ENCODE data around the gene PSMD14.

Gene PSMD14

GRCh38 chr2:161386228-161386824 is 78.1 kb downstream of the PSMD14 start:
- DNase-seq = no peak

DNA sequence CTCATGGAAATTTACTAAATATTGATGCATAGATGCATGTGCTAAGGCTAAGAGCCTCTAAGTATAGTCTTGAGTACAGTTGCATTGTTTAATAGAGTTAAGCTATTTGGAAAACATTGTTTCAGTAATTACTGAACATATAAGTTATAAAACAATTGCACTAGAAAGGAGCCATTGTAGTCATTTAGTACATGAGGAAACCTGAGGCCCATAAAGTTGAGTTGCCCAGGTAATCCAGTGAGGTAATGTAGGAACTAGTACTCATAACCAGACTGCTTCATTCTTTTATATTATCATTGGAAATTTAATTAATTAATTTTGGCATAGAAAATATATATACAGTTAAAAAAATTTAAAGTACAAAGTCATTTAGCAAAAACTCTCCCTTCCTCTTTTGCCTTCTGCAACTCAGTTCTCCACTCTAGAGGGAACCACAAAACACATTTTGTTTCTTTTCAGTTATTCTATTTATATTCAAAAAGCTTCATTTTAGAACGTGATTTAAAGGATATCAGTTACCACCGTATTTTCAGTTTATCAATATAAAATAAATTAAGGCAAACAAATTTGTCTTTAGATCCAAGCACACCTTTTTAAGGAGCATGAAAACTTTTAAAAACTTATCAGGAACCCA is 80.0 kb downstream of the PSMD14 start:
- no peak for DNase-seq

DNA sequence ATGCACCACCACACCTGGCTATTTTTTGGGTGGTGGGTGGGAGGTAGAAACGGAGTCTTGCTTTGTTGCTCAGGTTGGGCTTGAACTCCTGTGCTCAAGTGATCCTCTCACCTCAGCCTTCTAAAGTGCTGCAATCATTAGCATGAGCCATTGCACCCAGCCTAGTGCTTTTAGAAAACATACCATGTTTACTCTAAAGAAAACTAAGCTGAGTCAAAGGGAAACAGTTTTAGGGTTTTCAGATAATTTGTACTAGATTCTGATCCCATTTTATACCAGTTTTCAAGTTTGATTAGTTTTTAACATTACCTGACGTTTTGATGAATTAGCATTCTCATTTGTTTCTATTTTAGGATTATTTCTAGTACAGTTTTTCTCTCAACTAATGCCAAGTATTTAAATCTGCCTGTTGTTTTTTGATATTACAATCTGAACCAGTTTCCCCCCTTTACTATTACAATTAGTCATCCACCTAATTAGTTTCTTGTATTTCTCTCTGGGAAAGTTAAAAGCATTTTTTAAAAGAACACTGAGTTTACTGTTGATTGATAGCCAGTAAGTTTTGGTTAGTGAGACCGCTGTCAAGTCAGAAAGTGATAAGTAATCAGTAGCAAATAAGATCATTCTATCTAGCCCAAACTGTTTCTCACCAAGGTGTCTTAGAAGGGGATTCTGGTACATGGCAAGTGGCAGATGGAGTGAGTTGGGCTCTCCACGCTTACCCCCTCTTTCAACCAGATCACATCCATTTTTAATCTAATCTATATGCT is 83.7 kb downstream of the PSMD14 start:
- DNase-seq = no peak

DNA sequence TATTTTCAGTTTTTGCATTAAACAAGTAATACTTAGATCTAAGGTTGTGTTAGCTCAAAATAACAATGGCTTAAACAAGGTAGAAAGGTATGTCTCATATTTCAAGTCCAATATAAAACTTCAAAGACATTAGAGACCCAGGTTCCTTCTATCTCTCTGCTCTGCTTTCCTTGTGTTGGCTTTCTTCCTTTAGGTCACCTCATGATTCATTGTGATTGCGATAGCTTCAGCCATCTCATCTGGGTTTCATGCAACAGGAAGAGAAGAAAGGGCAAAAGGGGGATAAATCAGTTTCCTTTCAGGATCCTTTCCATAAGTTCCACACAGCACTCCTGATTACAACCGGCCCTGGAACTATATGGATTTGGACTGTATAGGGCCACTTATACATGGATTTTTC is 91.9 kb downstream of the PSMD14 start:
- DNase-seq = no peak

DNA sequence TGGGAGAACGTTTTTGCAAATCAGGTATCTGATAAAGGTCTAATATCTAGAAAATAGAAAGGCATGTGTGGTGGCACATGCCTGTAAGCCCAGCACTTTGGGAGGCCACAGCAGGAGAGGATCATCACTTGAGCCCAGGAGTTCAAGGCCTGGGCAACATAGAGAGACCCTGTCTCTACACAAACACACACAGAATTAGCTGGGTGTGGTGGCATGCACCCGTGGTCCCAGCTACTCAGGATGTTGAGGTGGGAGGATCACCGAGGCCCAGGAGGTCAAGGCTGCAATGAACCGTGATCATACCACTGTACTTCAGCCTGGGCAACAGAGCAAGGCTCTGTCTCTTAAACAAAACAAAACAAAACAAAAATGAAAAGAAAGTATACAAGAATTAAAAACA is 94.1 kb downstream of the PSMD14 start:
- DNase-seq = no peak

DNA sequence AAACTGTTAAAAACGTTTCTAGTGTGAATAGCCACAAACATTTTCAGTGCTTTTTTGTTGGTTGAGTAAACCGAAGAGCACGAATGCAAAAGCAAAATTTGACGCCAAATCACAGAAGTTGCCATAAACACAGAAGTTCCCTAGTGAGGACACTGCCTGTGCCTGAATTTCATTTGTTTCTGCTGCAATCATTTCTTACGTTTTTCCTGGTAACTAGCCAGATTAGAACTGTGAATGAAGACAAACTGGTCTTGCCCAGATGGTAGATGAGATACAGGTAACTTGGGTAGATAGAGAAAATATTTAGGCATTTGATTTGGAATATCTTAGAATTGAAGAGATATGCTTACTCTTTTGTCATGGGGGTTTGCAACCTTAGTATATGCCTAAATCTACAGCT is 98.1 kb downstream of the PSMD14 start:
- DNase-seq = no peak

GRCh38 chr2:161407597-161407996 is 99.4 kb downstream of the PSMD14 start:
- DNase-seq = no peak

- DNase-seq = no peak
These were observed 101.2 kb downstream of the PSMD14 start for GRCh38 chr2:161409308-161409907.

DNA sequence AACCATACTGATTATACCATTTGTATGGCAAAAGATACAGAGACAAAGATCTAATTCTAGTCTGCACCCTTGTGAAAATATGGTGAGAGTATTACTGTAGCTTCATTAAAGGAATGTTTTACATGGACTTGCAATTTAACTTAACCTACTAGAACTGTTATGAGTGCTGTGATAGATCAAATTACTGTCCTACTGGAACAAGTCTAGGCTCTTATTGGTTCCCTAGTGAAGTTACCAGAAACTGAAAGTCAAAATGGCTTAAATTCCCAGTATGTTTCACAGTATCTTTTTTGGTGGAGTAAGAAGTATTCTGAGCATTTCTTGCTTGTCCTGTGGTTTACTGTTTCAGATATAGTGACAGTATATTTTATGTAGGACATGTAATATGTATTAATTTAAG is 104.1 kb downstream of the PSMD14 start:
- no peak for DNase-seq

DNA sequence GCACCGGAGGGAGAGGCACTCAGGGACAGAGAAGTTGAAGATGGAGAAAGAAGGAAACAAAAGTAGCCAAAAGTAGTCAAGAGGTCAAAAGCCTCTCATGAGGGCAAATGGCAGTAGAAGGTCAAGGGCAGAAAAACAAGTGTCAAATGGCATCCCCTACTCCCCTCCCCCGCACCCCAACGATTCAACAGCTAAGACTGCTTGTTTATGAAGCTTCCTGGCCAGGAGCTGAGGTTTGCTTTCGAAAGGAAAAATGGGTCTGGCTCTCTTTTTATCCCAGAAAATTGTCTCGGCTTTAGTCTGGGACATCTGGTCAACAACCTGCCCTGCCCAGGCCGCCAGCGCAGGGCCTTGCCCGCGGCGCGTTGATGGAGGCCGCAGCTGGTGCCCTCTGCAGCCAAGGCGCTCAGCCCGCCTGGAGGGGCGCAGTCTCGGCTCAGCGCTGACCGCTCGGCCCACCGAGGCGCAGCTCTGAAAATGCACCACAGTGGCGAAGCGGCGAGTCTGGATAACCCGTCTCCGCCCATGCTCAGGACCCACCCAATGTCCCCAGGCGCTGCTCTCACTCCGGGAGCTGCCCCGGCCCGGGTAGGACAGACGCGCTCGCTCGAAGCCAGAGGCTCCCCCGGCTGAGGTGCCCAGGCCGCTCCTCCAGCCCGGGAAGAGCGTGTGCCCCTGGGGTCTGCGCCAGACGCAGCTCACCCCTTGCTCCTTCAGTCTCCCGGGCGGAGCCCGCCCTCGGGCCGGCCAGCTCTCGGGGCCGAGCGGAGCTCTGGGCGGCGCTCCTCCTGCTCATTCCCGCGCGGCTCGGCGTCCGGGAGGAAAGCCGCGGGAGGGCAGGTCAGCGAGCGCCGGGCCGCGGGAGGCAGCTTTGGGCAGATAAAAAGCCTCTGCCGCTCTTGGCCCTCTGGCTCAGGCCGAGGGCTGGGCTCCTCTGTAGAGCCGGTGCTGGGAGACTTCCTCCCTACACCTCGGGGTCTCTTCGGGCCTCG is 106.1 kb downstream of the PSMD14 start:
- DNase-seq = no peak

DNA sequence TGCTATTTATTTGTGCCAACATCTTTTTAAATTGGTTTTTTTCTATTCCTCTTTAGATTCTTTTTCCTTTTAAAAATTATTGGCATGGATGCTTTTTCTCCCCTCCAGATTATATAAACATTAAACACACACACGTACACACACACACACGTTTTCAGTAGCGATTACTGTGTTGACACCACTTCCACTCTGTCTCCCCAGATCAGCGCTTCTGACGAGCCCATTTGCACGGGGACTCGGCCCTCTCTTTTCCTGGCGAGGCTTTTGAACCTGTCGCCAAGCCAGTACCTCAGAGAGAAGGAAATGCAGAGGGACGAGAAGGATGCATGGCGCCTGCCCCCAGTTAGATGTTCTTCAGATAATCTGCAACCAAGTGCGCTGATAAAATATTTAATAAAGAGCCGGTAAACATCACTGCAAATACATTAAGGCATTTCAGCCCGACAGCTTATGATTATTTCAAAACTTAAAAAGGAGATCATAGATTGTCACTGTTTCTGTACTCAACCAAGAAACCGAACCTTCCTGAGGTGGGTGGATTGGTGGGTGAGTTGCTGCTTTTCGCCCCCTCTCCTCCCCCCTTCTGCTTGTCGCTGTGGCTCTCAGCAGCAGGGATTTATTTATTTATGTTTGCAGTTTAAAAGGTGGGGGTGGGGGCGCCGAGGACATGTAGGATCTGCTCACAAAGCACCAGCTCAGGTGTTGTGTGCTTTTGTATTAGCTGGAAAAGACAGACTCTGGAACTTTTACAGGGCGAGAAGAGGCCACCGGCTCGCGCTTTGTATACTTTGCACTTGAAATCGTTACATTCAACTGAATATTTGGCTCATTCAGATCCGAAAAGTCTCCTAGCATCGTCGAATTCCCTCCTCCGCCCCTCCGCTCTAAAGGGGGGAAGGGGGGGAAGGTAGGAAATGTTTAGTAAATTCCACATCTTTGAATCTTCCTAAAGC is 107.1 kb downstream of the PSMD14 start:
- DNase-seq = no peak

GRCh38 chr2:161415987-161416707 is 107.9 kb downstream of the PSMD14 start, which contains the start of gene TBR1:
Gene TBR1, plus strand, starts transcription at chr2:161416297. Its CDS starts 114 bp downstream, at chr2:161416411.
- no peak for DNase-seq

GRCh38 chr2:161416708-161417437 is 108.6 kb downstream of the PSMD14 start:
- DNase-seq = no peak

- DNase-seq = no peak
These were observed 109.4 kb downstream of the PSMD14 start for GRCh38 chr2:161417438-161418274.

DNA sequence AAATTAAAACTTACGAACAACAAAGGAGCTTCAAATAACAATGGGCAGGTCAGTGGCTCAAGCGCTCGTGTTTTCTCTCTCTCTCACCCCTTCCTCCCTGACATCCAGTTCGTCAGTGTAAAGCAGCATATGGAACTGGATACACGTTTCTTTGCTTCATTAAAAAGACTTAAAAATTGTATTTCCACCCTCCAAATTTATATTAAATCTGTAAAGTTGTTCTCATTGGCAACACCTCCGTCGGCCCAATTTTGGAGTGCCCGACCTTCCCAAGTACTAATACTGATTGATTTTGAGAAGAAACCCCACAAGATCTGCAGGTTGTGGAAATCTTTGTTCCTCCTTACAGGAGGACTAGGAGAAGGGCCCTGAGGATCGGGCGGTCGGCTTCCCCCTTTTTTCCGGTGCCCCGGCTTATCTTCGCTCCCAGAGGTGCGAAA is 110.1 kb downstream of the PSMD14 start:
- DNase-seq = no peak

DNA sequence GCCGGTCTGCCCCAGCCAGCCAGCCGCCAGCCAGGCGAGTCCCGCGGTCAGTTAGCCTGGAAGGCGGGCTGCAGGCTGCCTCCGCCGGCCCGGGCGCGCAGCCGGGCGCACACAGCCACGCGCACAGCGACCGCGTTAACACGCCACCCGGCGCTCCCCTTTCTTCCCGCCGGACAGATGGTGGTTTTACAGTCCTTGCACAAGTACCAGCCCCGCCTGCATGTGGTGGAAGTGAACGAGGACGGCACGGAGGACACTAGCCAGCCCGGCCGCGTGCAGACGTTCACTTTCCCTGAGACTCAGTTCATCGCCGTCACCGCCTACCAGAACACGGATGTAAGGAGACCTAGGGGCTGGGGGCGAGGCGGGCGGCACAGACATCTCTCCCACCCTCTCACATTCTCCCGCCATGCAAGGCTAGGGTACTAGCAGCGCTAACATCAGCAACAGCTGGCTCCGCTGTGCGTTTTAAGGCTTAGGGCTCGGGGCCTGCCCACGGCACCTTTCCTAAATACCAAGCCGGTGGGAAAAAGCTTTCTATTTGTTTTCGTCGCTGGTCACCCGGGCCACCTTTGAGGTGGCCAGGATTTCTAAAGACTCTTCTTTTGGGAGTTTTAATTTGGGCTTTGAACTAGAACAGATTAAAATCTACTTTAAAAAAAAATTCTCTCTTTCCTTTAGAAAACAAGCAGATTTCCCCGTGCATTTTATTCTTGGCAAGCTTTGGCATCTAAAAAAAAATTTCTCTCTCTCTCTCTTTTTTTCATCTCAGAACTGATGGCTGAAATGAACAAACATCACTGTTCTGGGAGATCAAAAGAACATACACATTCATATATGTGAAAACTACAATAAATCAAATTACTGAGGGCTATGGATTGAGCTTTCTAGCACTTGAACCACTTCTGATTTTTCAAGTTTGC is 110.8 kb downstream of the PSMD14 start:
- DNase-seq = no peak

DNA sequence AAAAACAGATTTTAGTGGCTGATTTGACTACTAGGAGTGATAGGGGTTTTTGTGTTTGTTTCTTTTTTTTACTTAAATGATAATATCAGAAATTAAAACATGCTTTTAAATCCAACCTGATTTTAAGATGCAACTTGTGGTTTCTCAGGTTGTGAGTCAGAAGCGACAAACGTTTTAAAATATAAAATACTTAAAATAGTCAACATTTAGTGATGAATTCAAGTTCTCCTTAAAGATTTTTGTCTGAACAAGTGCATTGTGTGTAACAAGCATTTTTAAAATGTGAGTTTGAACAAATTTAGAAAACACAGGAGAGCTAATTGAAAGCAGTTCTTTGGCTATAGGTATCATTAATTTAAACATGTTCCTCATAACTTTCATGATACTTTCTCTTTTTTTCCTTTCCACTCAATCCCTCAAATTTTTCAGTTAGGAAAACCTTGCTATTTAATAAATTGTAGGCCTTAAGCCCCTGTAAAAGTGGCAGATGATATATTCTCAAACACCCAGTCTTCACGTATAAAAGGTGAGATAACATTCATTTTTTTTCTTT is 111.5 kb downstream of the PSMD14 start:
- DNase-seq = no peak
